ENCODE measurements around the gene DNM3.
"Not testable (repeated sequence)": the region's sequence is repeated elsewhere in the genome, so short reads cannot be mapped to it uniquely, and the experiment has no call there.

DNM3 gene

DNA sequence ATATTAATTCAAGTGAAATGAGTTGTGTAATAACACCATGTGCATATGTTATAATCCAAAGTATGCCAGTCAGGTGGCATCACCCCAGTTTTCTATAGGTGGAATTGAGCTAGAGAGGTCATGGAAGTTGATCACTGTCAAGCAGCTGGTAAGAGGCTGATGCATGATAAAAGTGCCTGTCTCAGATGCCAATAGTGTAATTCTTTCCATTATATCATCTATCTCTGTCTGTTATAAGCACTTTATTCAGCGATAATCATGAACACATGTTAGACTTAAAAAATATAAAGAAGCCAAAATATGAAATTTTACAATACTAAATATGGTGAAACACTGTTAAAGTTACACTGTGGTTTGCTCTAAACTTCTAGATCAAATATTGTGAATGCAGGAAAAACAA, 156.6 kb downstream of the DNM3 start:
- no peak for DNase-seq (ENCODE audit: low read depth, low spot score)
- no peak overlapping the region for H3K4me3 ChIP-seq (ENCODE audit: low read length)

DNA sequence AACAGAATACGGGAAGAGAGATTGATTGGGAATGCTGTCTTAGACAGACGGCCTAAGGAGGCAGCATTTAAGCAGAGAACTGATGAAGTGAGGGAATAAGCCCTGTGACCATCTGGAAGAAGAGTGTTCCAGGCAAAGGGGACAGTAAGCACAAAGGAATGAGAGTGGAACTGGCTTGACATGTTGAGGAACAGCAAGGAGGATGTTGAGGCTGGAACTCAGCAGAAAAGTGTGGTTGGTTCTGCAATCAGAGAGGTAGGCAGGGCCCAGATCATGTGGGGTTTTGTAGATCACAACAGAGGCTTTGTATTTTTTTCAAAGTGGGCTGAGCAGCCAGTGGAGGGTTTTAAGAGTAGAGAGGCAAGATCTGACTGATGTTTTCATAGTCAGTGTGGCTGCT, 157.4 kb downstream of the DNM3 start:
- H3K4me3 ChIP-seq (ENCODE audit: low read length): no peak overlapping the region
- no peak for DNase-seq (ENCODE audit: low read depth, low spot score)

DNA sequence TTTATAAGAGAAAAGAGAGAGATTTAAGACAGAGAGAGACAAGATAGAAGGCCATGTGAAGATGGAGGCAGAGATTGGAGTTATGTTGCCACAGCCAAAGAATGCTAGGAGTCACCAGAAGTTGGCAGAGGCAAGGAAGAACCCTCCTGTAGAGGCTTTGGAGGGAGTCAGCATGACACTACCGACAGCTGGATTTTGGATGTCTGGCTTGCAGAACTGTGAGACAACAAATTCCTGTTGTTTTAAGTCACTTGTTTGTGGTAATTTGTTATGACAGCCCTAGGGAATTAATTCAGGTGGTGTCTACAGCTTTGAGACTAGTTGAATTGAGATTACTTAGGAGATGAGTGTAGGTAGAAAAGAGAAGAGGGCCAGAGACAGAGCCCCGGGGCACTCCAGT, 158.5 kb downstream of the DNM3 start:
- DNase-seq (ENCODE audit: low read depth, low spot score): no peak
- no peak overlapping the region for H3K4me3 ChIP-seq (ENCODE audit: low read length)

DNA sequence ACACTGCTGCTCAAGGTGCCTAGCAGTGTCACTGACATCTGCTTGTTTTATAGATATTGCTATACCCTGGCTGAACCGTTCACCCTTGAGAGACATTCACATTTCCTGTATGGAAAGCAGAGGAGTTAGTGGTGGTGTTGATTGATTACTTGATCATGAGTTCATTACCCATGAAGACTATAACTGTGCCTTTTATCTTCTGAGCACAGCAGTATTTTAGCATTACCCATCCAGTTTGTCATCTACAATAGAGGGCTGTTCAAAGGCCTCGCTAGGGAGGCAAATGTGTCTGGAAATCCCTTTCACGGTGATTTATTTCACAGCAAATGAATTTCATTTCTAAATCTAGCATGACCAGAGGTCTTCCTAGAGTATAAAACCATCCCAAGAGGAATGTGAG, 160.0 kb downstream of the DNM3 start:
- H3K4me3 ChIP-seq (ENCODE audit: low read length): no peak overlapping the region
- no peak for DNase-seq (ENCODE audit: low read depth, low spot score)

DNA sequence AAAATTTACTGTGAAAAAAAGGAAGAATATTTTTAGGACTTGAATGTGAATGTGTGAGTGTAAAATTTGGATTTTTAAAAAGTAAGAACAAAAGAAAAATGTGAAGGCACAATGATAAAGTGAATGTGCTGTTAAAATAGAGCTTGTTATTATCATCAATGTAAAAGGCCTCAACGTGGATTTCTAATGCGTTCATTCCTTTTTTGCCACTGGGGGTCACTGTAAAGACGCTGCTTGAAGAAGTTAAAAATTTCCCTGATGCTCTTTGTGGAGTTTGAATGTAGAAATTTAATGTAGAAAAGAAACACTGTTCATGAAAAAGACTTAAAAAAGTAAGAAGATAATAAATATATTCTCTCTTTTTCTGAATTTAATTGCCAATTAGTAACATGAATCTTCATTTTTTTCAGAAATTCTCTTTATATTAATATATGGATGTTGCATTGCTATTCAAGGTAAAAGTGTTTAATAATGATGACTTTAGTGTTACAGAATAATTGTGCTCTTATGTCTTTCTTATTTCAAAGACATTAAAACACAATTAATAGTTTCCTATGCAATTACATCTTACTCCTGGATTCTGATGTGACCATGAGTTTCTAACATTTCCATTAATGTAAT, 161.5 kb downstream of the DNM3 start:
- peak; percentile 23 for DNase-seq (ENCODE audit: low read depth, low spot score)

DNA sequence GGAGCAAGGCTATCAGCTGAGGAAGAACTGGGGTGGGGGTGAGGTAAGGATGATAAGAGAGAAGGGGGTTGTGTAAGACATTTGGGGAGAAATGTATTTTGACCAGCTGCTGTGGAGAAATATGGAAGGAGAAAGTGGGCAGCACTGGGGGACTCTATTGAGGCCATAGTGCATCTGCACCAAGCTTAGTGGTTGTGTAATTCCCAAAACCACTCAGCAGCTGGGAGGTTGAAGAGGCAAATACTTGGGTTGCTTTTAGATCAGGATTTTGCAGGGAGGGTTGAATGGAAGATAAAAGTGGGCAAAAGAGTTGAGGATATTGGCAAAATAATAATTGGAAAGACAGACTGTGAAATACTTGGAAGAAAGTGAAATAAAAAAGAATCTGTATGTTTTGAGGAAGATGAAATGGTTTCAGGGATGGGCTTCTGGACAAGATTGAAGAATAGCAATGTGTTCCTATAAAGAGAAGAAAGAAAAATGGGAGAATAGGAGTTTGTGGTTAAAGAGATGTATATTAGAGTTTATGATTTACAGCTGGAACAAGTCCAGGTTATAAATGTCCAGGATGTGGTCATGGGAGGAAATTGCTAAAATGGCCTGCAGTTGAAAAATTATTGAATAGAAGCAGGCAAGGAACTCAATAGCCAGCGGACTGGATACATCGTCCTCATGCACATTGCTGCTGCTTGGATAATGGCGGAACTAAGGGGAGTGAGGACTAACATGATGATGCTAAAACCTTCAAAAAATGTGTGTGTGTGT, 162.7 kb downstream of the DNM3 start:
- no peak overlapping the region for H3K4me3 ChIP-seq (ENCODE audit: low read length)
- no peak for DNase-seq (ENCODE audit: low read depth, low spot score)

More for the DNA sequence above, 161.5 kb downstream of the DNM3 start:
- H3K4me3 ChIP-seq (ENCODE audit: low read length): no peak overlapping the region

DNA sequence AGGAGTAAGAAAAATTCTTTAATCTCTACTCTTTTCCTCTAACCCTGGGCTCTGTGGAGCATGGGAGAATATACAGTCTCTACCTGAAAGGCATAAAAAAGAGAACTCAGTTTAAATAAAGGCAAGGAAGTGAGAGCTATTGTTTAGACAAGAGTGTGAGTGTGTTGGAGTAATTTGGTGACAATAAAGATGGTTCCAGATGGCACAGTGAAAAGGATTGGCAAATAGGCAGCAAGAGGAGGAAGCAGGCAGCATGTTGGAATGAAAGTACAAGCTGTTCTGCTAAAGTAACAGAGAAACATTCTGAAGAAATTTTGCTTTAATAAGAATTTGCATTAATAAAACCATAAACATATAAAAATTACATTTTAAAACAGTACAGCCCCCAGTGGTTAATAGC, 163.4 kb downstream of the DNM3 start:
- no peak for DNase-seq (ENCODE audit: low read depth, low spot score)
- no peak overlapping the region for H3K4me3 ChIP-seq (ENCODE audit: low read length)

DNA sequence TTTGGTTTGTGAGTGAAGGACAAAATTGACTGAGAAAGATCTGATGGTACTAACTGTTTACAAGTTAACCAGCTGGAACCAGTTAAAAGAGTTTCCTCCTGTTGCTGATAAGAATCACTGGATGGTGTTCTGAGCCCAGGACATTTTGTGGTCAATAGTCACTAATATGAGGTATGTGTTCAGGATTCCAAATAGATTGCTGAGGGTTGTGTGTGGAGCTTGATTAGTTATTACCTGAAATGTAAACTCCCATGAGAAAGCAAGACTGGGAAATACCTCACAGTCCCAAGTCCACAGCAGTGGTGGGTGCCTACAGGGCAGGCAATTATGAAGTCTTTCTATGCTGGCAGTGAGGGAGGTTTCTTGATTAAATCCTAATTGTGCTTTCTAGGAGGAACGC, 164.6 kb downstream of the DNM3 start:
- DNase-seq (ENCODE audit: low read depth, low spot score): no peak
- no peak overlapping the region for H3K4me3 ChIP-seq (ENCODE audit: low read length)

DNA sequence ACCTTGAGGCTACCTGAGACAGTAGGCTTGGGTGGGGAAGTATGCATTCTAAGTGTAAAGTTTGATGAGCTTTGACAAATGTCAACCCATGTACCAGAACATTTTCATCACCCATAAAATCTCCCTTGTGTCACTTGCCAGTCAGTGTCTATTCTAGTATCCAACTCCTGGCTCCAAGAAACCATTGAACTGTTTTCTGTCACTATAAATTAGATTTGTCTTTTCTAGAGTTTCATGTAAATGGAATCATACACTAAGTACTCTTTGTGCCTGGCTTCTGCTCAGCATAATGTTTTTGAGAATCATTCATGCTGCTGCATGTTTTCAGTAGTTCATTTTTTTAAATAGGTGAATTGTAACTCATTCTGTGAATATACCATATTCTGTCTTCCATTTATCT, 165.4 kb downstream of the DNM3 start:
- no peak overlapping the region for H3K4me3 ChIP-seq (ENCODE audit: low read length)
- DNase-seq (ENCODE audit: low read depth, low spot score): no peak

DNA sequence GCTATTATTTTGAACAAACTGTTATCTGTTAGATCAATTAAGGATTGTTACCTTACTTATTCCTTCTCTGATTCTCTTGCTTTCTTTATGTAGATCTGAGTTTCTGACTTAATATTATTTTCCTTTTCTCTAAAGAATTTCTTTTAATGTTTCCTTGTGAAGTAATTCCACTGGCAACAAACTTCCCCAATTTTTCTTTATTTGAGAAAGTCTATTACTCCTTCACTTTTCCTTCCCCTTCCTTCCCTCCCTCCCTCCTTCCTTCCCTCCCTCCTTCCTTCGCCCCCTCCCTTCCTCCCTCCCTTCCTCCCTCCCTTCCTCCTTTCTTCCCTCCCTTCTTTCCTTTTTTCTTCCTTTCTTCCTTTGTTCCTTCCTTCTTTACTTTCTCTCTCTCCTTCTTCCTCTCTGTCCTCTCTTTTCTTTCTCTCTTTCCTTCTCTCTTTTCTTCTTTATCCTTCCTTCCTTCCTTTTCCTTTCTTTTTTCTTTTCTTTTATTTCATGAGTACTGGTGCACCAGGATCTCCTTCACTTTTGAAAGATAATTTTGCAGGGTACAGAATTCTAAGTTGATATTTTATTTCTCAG, 177.5 kb downstream of the DNM3 start:
- H3K4me3 ChIP-seq (ENCODE audit: low read length): no peak overlapping the region
- no peak for DNase-seq (ENCODE audit: low read depth, low spot score)

DNA sequence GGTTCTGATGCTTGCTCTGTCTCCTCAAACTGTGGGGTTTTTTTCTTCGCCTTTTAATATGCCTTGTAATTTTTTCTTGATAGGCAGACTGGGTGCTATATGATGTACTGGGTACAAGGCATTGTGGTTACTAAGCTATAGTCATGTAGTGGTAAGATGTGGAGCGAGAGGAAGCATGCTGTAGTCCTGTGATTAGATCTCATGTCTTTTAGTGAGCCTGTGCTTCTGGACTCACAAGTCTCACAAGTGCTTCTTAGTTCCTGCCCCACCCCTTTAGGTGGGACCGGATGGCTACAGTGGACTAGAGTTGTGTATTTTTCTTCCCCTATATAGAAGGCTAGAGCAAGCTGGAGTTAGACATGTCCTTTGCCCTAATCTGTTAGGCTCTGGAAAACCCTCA, 178.7 kb downstream of the DNM3 start:
- no peak for DNase-seq (ENCODE audit: low read depth, low spot score)

DNA sequence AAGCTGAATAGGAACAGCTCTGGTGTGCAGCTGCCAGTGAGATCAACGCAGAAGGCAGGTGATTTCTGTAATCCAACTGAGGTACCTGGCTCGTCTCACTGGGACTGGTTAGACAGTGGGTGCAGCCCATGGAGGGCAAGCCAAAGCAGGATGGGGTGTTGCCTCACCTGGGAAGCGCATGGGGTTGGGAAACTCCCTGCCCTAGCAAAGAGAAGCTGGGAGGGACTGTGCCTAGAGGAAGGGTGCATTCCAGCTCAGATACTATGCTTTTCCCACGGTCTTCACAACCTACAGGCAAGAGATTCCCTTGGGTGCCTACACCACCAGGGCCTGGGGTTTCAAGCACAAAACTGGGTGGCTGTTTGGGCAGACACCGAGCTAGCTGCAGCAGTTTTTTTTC, 183.2 kb downstream of the DNM3 start:
- H3K4me3 ChIP-seq (ENCODE audit: low read length): no peak overlapping the region
- DNase-seq (ENCODE audit: low read depth, low spot score): no peak

More for the DNA sequence above, 178.7 kb downstream of the DNM3 start:
- H3K4me3 ChIP-seq (ENCODE audit: low read length): no peak overlapping the region

DNA sequence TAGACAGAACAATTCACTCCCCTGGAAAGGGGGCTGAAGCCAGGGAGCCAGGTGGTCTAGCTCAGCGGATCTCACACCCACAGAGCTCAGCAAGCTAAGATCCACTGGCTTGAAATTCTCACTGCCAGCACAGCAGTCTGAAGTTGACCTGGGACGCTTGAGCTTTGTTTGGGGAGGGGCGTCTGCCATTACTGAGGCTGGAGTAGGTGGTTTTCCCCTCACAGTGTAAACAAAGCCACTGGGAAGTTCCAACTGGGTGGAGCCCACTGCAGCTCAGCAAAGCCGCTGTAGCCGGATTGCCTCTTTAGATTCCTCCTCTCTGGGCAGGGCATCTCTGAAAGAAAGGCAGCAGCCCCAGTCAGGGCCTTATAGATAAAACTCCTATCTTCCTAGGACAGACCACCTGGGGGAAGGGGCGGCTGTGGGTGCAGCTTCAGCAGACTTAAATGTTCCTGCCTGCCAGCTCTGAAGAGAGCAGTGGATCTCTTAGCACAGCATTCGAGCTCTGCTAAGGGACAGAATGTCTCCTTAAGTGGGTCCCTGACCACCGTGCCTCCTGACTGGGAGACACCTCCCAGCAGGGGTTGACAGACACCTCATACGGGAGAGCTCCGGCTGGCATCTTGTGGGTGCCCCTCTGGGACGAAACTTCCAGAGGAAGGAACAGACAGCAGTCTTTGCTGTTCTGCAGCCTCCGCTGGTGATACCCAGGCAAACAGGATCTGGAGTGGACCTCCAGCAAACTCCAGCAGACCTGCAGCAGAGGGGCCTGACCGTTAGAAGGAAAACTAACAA, 183.8 kb downstream of the DNM3 start:
- H3K4me3 ChIP-seq (ENCODE audit: low read length); DNase-seq (ENCODE audit: low read depth, low spot score): not testable (repeated sequence)

DNA sequence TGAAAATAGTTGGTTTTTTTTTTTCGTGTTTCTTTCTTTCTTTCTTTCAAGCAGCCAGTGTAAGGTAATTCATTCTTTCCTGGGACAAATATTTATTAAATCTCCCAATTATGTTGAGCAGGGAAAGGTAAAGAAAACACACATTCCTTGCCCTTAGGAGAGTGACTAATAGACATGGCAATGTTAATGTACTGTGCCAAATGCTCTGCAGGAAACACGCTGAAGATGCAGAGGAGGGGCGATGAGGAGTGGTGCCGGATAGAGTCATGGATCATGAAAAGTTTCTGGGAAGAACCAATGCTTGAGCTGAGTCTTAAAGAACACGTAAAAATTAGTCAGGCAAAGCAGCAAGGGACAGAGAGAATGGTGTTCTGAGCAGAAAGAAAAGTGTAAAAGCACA, 199.2 kb downstream of the DNM3 start:
- DNase-seq (ENCODE audit: low read depth, low spot score): no peak
- no peak overlapping the region for H3K4me3 ChIP-seq (ENCODE audit: low read length)

DNA sequence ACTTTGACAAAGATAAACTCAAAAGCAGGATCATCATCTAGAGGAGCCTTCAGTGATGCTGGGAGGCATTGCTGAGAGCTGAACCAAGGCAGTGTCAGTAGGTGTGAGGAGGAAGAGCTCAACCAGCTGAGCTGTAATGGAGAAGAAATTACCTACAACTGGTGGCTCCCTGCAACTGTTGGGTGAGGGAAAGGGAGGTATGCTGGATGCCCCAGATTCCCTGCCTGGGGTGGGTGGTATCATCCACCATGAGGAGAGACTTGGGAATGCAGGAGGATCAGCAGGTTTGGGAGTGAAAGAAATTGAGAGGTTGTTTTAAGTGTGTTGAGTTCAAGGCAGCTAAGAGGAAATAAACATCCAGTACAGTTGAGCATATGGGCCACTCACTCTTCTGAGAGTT, 199.8 kb downstream of the DNM3 start:
- no peak for DNase-seq (ENCODE audit: low read depth, low spot score)
- H3K4me3 ChIP-seq (ENCODE audit: low read length): no peak overlapping the region

DNA sequence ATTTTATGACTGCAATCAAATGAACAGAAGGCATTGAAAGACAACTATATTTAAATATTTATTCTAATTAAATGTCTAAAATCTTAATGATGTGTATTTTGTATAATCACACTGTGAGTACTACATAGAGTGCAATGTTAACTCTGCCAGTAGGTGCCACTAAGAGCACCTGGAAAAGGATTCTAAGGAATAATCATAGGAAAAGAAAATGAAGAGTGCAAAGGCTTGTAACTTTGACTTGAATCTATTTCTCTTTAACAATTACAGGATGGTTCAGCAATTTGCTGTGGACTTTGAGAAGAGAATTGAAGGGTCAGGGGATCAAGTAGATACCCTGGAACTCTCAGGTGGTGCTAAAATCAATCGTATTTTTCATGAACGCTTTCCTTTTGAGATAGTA, 200.4 kb downstream of the DNM3 start:
- no peak for DNase-seq (ENCODE audit: low read depth, low spot score)
- no peak overlapping the region for H3K4me3 ChIP-seq (ENCODE audit: low read length)

DNA sequence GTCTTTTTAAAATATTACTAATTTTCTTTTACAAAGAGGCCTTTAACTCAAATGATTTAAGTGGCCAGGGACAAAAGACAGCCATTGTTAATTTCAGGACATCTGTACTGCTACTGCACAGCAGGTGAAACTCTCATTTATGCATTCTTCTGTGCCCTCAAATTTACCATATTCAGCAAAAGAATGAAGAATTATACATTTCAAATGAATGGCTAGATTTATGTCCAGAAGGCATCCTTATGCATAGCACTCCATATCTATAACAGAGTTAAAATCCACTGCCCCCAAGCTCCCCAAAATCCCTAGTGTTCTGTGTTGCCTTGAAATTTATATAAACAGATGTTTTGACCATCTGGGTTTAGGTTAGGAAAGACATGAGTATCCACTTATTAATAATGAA, 202.6 kb downstream of the DNM3 start:
- DNase-seq (ENCODE audit: low read depth, low spot score): no peak
- no peak overlapping the region for H3K4me3 ChIP-seq (ENCODE audit: low read length)

DNA sequence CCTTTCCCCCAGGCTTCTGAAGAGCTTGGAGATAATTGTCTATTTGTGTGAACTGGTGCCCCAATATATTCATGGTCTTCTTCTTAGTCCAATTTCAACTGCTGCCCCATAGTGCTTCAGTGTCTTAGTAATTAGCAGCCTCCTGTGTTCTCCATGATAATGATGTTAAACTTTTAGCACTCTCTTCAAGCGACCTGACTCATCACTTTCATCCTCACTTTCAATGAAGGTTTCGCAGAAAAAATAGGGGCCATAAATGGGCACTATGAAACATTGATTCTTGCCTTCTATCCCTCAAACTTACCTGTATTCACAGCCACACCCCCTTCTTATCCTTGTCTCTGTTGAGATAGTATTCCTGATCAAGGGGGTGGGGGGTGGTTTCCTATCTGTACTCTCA, 210.6 kb downstream of the DNM3 start:
- no peak overlapping the region for H3K4me3 ChIP-seq (ENCODE audit: low read length)
- DNase-seq (ENCODE audit: low read depth, low spot score): no peak

DNA sequence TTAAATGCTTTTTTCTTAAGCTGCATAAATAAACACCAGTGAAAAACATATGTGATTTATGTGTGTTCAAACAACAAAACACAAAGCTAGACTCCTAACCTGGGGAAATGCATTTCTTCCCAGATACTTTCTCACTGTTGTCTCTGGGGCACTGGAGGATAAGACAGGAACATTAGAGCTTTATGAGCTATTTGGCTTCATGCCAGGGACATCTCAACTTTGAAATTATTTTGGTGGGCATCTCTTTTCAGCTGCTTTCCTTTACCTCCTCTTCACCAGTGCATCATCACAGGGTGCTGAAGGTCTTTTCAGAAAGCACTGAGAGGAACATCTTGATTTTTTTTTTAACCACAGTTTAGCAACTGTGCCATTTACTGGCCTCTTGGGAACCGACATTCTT, 212.9 kb downstream of the DNM3 start:
- no peak for DNase-seq (ENCODE audit: low read depth, low spot score)
- no peak overlapping the region for H3K4me3 ChIP-seq (ENCODE audit: low read length)

DNA sequence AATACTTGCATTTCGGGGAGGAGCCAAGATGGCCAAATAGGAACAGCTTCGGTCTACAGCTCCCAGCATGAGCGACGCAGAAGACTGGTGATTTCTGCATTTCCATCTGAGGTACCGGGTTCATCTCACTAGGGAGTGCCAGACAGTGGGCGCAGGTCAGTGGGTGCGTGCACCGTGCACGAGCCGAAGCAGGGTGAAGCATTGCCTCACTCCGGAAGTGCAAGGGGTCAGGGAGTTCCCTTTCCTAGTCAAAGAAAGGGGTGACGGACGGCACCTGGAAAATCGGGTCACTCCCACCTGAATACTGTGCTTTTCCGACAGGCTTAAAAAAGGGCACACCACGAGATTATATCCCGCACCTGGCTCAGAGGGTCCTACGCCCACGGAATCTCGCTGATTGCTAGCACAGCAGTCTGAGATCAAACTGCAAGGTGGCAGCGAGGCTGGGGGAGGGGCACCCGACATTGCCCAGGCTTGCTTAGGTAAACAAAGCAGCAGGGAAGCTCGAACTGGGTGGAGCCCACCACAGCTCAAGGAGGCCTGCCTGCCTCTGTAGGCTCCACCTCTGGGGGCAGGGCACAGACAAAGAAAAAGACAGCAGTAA, 214.6 kb downstream of the DNM3 start:
- DNase-seq (ENCODE audit: low read depth, low spot score); H3K4me3 ChIP-seq (ENCODE audit: low read length): not testable (repeated sequence)
